GM12891 (cell line): ENCODE results near the gene ARHGAP45.

Experiments used
- DNase-seq: peaks from one replicate; pipeline ENCODE4 v3.0.0; 2011; ENCODE audit warnings: low spot score; ENCODE audit not compliant: insufficient read length
- FAIRE-seq: peaks from 2 replicates; lab custom pipeline; 2011; peaks lifted over from hg19 to GRCh38; lab: Jason Lieb, UNC
- PAX5 ChIP-seq: IDR thresholded peaks from 2 replicates; pipeline ENCODE4 v1.6.1; 2011; ENCODE audit warnings: low read length, moderate library complexity, mild to moderate bottlenecking; ENCODE audit not compliant: insufficient read depth, severe bottlenecking
- POLR2A ChIP-seq: IDR thresholded peaks from 2 replicates; pipeline ENCODE4 v1.6.1; 2011; ENCODE audit warnings: low read depth, low read length, control low read depth
- POLR2AphosphoS5 ChIP-seq: IDR thresholded peaks from 2 replicates; pipeline ENCODE4 v1.6.1; 2011; ENCODE audit warnings: low read depth, low read length, control low read depth
- POU2F2 ChIP-seq: IDR thresholded peaks from 2 replicates; pipeline ENCODE4 v1.6.1; 2011; ENCODE audit warnings: low read depth, mild to moderate bottlenecking, control low read depth, low read length, moderate library complexity
- SPI1 ChIP-seq: IDR thresholded peaks from 2 replicates; pipeline ENCODE4 v1.6.1; 2011; ENCODE audit warnings: low read depth, low read length, control low read depth
- TAF1 ChIP-seq: IDR thresholded peaks from 2 replicates; pipeline ENCODE4 v1.6.1; 2011; ENCODE audit warnings: low read depth, low read length, control low read depth

The ARHGAP45 gene

DNA sequence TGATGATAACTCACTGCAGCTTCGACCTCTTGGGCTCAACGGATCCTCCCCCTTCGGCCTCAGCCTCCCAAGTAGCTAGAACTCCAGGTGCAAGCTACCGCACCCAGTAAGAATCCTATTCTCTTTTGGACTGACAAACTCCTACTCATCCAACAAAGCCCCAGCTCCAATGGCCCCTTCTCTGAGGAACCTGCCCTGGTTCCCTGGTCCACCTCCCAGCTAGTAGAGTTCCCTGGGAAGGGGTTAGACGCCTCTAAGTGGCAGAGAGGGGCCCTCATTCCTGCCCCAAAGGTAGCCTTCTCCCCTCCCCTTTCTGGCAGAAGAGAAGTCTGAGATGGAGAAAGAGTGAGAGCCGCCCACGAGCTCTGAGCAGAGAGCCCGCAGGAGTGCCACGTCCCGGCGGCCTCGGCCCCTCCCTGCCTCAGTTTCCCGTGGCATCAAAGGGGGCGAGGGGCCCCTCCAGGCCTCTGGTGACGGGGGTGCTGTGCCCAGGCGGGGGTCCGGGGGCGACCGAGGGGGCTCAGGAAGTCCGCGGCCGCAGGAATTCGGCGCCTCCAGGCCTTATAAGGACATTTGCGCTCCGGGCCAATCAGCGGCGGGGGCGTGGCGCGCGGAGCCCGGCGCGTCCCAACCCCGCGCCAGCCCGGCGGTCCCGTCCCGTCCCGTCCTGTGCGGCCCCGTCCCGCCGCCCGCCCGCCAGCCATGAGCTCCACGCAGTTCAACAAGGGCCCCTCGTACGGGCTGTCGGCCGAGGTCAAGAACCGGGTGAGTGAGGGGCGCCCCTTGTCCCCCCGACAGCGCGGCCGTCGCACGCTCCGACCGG lies 40.8 kb upstream of the ARHGAP45 start, which contains the start of gene CNN2:
CNN2 (plus strand) TSS at position 649 of the 823 bp plus-strand sequence; CDS start at position 703, 54 bp downstream.
- DNase-seq, result peak; percentile 86
- peak; percentile 75 for FAIRE-seq
- TF ChIP-seq PAX5 (no peak), POLR2AphosphoS5 (0 out of 2 replicates have a peak, but pooled peaks have one; percentile 55), TAF1 (peak; percentile 22)

DNA sequence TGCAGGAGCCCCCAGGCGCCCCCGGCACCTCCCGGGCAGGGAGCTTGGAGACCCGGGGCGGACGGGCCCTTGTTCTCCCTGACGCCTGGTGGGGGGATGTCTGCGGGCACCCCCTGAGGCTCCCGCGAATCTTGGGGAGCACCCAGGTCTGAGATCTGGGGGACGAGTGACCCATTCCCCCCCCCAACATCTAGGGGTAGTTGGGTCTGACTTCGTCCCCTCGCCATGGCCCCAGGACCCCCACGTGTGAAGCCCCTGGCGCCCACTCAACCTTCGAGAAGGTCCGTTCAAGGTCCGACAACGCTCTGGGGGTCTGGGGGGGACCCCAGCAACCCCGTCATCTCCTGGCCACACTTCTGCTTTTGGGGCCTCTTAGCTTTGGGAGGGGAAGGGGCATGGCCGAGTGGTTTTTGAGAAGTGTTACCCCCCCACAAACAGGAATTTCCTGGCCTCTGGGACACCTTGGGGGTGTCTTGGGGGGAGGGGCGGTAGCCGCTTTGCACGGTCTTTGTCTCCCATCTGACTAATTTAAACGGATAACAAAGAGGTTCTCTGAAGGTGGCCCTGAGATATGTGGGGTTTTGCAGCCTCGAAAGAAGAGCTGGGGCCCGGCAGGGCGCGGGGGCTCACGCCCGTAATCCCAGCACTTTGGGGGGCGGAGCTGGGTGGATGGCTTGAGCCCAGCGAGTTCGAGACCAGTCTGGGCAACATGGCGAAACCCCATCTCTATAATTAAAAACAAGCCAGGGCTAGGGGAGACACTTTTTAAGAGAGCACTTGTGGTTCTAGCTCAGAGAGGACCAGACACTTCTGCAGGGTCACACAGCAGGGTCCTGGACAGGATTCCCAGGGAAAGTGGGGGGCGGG lies 40.0 kb upstream of the ARHGAP45 start:
- DNase-seq, result no peak
- FAIRE-seq, result peak; percentile 80
- TF ChIP-seq PAX5 (no peak), SPI1 (peak; percentile 68), POLR2A (no peak)

GRCh38 chr19:1027650-1028061 lies 39.3 kb upstream of the ARHGAP45 start:
- DNase-seq (no peak), FAIRE-seq (no peak)
- no peak for TF ChIP-seq POLR2A
- TF ChIP-seq POLR2AphosphoS5, result no peak
- no peak for TF ChIP-seq TAF1
- no peak for TF ChIP-seq PAX5
- TF ChIP-seq POU2F2, result no peak
- no peak for TF ChIP-seq SPI1

DNA sequence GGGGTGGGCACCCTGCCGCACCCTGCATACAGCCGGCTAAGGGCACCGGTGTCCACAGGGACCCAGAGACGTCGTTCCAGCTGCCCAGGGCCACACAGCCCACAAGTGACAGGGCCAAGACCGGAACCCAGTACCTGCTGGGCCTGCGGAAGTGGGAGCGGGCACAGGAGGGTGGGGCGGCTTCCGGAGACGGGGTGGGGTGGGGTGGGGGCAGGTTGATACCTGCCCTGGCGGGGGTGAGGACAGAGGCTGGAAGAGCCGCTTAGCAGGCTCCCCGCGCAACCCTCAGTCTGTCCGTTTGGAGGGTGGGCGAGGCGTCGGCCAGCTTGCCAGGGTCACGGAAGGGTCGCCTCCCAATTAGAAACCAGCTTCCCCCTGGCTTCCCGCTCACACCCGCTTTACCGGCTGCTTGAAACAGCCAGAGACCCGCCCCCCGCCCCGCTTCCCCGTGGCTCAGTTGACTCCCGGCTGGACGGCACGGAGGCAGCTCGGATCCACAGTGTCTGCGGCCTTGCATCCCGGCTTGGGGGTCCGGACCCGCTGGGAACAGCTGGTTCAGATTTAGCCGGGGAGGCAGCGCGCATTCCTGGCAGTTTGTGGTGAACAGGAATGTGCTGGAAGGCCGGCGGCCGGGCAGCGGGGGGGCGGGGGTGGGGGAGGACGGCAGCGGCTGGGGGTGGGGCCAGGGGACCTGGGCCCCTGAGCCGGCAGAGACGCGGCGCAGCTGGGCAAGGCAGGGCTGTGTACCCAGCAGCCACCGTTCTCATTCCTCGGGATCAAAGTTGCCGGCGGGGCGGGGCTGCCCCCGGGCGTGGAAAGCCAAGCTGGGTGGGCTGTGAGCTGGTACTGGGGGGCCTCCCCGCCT lies 38.7 kb upstream of the ARHGAP45 start:
- FAIRE-seq, result peak; percentile 60
- TF ChIP-seq SPI1 (peak; percentile 21; the same call in 1 of the 2 replicates), POLR2A (0 out of 2 replicates have a peak, but pooled peaks have one; percentile 23), TAF1 (no peak)
- peak; percentile 75 for DNase-seq

DNA sequence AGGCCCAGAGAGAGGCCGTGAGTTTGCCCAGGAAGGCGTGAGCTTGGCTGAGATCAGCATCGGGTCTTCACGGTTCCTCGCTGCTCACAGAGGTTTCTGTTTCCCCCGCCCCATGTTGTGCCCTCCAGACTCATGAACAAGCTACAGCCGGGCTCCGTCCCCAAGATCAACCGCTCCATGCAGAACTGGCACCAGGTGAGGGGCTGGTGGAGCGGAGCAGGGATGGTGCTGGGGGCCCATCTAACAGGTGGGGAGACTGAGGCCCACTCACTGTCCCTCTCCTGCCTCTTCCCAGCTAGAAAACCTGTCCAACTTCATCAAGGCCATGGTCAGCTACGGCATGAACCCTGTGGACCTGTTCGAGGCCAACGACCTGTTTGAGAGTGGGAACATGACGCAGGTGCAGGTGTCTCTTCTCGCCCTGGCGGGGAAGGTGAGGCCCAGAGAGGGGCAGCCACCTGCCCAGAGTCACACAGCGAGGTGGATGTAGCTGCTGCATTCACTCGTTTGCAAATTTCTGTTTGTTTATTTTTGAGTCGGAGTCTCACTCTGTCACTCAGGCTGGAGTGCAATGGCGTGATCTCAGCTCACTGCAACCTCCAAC lies 34.6 kb upstream of the ARHGAP45 start:
- TF ChIP-seq TAF1 (no peak), POLR2A (no peak), PAX5 (no peak), POU2F2 (no peak), POLR2AphosphoS5 (no peak), SPI1 (no peak)
- DNase-seq (no peak), FAIRE-seq (no peak)

GRCh38 chr19:1035998-1036621 lies 30.9 kb upstream of the ARHGAP45 start:
- DNase-seq (no peak), FAIRE-seq (no peak)
- TF ChIP-seq PAX5, result no peak
- TF ChIP-seq POLR2AphosphoS5, result peak; percentile 56; the same call in 1 of the 2 replicates

DNA sequence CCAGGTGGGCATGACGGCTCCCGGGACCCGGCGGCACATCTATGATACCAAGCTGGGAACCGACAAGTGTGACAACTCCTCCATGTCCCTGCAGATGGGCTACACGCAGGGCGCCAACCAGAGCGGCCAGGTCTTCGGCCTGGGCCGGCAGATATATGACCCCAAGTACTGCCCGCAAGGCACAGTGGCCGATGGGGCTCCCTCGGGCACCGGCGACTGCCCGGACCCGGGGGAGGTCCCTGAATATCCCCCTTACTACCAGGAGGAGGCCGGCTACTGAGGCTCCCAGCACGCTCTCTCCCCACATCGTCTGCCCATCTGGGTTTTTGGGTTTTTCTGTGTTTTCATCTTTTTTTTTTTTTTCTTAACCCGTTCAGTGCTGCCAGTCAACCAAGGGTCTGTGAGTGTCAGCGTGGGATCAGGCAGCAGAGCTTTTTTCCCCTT lies 29.3 kb upstream of the ARHGAP45 start:
- DNase-seq, result no peak
- FAIRE-seq, result peak; percentile 48
- TF ChIP-seq TAF1 (no peak), POLR2A (no peak), POU2F2 (no peak), SPI1 (no peak), PAX5 (no peak), POLR2AphosphoS5 (no peak)

DNA sequence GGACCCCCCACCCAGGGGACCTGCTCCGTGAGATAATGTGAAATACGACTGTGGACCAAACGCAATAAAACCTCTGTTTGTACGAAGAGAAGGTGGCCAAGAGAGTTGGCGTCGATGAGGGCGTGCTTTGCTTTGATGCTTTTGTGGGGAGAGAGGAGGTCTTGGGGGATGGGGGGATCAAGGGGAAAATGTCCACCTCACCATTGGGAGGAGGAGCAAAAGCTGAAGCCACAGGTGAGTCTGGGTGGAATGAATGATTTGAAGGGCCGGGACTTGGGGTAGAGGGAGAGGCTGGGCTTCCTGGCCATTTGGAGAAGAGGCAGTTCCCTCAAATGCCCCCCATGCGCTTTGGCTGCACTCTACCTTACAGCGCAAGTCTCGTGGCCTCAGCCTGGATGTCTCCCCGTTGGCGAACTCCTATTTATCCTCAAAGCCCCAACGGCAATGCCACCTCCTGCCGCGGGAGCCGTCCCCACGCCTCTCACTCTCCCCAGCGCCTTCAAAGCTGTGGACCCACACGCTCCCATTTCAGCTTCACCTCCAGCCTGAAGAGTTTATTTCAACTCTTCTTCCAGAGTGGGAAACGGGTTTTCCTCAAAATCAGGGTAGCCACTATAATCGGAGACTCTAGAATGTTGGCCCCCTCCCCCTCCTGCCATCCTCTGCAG lies 27.9 kb upstream of the ARHGAP45 start:
- FAIRE-seq (peak; percentile 78), DNase-seq (no peak)
- TF ChIP-seq POU2F2, result peak; percentile 27; the same call in 1 of the 2 replicates
- no peak for TF ChIP-seq SPI1
